Hematopoietic multipotent progenitor cell treated with erythropoietin and hydrocortisone succinate and interleukin-3 and kit ligand, for 8 days (in vitro differentiated cells): ENCODE measurements around the gene RCBTB2.
"Not testable (repeated sequence)": the region's sequence is repeated elsewhere in the genome, so short reads cannot be mapped to it uniquely, and the experiment has no call there.

Source experiments
- DNase-seq: peaks from one replicate; pipeline ENCODE4 v3.0.0-alpha.2; 2015

Gene RCBTB2

DNA sequence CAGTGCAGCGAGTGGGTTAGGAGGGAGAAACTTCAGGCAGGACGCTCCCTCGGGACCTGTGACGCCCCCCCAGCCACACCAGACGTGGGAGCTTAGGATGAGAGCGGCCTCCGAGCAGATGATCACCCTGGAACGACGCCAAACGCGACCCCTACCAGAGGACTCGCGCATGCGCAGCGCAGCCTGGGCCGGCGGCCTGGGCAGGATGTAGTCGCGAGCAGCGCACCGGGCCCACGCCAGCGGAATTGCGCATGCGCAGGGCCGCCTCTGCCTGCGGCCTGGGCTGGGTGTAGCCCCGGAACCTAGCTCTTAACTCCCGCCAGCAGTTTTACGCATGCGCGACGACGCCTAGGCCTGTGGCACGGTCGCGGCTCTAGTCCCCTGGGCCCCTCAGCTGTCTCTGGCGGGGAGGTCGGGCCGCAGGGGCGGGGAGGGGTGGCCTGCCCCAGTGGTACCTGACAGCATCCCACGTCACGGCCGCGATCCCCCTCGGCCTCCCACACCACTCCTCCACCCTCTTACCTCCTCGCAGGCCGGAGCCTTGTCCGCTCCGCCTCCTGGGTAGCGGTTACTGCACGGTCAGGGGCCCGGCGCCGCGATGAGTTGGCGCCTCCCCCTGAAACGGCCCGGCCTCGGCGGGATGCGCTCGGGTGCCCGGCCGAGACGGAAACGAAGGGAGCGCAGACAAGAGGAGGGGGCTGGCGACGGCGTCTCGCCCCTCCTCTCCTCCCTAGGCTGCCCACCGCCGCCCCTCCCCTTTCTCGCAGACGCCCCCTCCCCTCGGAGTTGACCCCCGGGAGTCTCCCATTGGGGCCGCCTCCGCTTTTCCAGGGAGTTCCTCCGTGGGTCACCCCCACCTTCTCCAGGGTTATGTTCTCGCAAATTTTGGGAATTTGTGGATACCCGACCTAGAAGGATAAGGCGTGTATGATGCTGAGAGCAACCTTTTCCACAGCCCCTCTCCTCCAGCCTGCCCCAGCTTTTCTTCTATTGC, at the start of gene RCBTB2:
Gene RCBTB2, minus strand, starts transcription at position 575 of the 994 bp plus-strand sequence. CDS start 11,141 bp downstream, outside the sequence.
- peak; percentile 98 for DNase-seq

DNA sequence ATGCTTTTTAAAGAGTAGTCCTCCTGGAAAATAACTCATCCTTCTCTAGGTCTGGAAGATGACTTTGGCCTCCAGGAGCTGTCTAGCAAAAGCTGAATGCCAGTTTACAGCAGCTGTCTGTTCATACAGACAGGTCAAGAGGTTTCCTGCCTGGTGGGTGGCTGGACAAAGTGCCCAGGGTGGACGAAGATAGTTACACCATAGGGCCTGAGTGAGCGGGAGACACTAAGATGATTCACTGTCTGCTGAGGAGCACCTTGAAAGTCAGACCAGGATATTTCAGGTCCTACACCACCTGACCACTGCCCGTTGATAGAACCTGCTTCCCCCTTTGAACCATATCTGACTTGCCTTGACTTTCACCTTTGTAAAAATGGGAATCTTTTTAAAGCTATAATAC, 49.2 kb upstream of the RCBTB2 start:
- no peak for DNase-seq

DNA sequence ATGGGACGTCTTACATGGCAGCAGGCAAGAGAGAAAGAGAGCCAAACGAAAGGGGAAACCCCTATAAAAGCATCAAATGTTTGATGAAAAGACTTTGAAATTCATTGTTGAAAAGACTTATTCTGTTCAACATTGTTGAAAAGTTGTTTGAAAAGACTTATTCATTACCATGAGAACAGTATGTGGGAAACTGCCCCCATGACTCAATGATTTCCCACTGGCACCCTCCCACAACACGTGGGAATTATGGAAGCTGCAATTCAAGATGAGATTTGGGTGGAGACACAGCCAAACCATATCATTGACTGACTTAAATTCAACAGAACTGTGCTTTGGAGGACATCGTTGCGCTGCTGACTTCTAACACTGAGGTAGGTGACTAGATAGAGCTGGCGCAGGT, 48.0 kb upstream of the RCBTB2 start:
- DNase-seq, result no peak

DNA sequence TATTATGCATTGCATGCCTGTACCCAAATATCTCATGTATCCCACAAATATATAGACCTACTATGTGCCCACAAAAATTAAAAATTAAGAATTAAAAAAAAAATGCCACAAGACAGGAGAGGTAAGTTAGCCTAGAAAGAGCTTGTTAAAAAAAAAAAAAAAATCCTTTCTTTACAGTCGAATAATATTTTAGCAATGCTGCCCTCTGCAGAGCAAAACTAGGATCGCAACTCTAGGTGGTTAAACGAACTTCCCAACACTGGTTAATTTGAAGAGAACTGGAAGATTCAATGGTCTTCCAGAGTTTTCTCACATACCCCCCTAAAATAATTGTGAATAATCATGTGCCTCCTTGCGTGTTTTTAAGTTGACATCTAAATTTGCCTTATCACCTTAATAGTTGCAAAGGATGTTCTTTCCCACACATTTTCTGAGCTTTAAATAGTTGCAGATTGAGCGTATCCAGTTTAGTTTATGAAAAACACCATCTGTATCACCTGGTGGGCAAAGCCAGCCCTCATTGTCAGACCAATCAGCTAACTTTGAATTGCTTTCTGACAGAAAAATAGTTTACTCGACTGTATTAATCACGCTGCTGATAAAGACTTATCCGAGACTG, 47.4 kb upstream of the RCBTB2 start:
- DNase-seq, result peak; percentile 78

DNA sequence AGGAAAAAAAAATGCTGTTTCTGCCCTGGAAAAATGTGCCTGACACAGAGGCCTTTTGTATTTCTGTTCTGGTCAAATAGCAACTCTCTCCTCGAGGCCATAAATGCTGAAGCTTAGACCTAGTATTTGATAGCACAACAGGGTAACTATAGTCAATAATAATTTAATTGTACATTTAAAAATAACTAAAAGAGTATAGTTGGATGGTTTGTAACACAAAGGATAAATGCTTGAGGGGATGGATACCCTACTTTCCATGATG, 47.0 kb upstream of the RCBTB2 start:
- not testable (repeated sequence) for DNase-seq

DNA sequence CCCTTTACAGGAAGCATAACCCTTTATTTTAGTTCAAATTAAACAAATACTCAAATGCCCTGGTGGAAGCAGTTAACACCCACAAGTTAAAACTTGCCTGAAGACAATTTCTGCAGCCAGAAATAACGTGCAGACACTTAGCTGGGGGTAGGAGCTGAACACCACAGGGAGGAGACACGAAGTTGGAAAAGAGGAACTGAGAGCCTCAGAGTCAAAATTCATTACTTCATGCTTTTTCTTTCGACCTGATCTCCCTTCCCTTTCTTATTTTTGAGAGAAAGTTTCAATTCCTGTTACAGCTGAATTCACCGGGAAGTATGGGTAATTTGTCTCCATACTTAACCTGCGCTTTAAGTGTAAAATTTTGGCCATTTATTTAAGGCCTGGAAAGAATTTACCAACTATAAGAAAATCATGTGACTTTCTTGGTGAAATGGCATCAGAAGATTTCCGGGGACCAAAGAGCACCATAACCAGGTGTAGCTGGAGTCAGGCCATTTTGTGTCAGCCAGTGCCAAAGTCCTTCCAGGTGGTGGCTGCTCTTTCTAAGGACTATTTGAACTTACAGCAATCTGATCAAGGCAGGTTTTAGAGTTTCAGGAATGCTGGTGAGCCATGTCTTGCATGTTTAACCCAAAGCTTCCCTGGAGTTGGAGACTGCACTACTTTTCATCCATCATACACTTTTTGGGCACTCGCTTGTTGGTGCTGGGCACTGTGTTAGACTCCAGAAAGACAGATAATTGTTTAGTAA, 46.5 kb upstream of the RCBTB2 start:
- DNase-seq, result peak; percentile 45

DNA sequence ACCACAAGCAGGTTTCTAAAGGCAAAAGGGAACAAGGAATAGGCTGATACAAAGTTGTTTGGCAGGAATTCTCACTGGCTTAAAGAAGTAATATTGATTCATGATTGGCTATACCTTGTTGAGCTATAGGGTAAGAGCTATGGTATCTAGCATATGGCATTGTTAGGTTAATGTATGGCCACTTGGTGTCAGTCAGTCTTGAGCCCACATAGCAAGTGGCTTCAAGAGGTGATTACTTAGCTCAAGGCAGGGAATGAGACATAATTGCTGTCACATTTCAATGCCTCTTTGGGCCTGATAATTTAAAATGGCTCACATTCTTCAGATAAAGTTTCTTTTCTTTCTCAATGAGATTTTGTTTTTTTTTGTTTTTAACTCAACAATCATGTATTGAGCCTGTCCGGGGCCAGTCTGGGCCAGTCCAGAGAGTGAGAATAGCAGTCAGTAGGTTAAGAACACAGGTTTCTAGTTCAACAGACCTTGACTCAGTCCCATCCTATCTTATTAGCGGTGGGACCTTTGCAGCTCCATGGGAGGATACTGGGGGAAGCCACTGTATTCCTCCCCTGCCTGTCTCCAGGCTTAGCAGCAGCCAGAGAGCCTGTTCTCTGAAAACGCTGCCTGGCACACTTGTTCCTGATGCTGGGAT, 45.8 kb upstream of the RCBTB2 start:
- no peak for DNase-seq

DNA sequence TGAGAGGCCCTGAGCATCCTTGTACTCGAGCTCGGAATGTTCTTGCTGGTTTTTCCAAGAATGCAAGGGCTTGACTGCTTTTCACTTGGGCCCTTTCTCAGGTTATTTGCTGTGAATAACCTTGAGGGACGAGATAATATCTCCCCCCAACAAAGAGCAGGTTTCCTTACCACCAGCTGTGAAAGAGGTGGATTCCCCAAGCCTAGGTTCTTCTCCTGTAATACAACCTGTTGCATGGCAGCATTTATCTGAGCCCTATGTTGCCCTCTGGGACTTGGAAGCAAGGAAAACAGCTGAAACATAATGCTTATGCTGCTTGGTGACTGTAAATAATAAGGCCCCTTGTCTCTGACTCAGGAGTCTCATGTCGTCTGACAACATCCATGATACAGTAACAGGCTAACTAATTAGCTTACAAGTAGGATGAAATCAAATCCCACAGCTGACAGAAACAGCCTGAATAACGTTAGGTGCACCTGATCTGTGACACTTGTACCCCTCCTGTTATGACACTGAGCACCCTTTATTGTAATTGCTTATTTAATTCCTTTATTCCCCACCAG, 43.6 kb upstream of the RCBTB2 start:
- no peak for DNase-seq

DNA sequence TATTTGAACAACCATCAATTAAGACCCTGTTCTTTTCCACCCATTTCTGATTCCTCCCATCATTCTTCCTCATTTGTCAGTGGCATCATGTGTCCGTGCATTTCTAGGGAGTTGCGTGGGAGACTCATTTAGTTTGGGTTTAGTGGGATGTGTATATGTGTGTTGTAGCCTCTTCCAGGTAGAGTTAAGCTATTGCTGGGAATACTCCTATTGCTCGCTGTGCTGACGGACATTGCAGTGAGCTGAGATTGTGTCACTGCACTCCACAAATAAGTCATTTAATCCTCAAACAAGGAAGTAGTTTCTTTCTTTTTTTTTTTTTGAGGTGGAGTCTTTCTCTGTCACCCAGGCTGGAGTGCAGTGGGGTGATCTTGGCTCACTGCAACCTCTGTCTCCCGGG, 42.2 kb upstream of the RCBTB2 start:
- DNase-seq, result no peak

DNA sequence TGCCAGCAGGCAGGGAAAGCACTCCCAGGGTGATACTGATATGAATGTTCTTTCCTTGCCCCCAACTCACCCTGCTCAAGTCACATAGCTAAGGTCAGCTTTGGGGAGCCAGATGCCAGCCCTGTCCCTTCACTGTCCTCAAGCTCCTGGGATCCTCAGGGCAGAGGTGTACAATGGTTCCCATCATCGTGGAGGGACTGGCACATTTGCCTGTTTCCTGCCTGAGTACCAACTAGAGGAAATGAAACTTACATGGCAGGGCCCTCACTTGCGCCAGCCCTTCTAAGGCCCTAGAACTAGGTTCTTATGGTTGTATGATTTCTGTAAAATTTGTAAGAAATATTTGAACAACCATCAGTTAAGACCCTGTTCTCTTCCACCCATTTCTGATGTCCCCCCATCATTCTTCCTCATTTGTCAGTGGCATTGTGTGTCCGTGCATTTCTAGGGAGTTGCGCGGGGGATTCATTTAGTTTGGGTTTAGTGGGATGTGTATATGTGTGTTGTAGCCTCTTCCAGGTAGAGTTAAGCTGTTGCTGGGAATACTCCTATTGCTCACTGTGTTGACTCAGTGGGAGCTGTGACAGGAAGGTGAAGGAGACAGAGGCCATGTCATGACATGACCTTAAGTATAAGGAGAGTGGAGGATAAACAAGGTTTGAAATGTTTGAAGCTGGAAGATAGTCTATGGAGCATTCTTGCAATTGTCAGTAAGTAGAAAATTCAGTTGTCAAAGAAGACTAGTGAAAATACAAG, 41.3 kb upstream of the RCBTB2 start:
- no peak for DNase-seq

DNA sequence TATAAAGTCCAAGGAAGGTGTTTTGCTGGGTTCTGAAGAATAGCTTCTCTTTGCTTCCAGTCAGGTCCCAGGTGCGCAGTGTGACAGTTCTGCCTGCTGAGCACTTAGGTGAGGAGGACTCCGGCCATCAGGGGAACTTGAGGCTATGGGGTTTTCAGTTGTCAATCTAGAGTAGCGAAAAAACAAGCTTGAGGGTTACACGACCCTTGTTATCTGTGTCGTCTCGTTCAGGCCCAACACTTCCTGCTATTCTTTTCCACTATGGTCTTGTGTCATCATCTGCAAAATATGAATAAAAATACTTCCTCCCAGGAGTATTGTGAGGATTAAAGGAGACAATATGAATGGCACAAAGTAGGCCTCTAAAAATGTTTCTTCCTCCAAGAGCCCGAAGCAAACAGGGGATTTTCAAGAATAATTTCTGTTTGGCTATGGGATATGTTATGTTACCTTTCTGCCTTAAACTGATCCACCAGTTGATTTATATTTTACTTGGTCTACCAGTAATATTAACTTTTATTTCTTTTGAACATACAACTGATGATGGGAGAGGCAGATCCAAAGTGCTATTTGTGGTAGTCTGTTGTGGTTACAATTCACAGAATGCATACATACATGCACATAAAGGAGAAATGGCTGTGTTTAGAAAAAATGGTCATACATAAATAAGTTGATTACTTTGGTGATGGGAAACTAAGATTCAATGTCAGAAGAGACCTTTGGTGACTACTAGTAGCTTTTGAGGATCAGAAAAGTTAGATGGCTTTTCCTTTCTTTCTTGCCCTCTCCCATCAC, 40.5 kb upstream of the RCBTB2 start:
- DNase-seq, result no peak

DNA sequence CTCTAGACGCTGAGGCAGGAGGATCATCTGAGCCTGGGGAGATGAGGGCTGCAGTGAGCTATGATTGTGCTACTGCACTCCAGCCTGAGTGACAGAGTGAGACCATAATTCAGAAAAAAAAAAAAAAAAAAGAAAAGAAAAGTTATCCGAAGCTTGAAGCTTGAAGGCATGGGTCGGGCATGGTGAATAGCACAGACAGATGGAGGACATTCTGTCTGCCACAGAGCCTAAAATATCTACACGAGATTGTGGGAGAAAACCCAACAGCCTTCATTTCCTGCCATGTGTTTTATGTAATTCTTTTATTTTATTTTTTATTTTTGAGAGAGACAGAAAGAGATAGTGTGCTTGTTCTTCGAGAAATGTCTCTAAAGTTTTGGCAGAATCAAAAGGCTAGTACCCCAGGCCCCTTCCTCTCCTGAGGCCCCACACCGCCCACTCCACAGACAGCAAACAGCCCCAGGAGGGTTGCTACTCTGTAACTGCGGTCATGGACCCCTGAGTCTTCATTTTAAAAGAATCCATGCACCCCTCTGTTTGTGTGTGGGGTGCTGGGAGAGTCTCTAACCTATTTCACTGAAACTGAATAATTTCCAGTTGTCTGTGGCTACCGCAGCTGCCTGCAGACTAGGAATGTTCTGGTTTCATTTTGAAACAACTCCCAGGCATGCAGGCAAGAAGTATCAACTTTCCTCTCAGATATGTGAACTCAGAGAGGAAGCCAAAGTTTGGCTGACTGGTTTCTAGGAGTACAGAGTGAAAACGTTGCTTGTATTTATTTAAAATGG, 38.4 kb upstream of the RCBTB2 start:
- DNase-seq, result no peak

DNA sequence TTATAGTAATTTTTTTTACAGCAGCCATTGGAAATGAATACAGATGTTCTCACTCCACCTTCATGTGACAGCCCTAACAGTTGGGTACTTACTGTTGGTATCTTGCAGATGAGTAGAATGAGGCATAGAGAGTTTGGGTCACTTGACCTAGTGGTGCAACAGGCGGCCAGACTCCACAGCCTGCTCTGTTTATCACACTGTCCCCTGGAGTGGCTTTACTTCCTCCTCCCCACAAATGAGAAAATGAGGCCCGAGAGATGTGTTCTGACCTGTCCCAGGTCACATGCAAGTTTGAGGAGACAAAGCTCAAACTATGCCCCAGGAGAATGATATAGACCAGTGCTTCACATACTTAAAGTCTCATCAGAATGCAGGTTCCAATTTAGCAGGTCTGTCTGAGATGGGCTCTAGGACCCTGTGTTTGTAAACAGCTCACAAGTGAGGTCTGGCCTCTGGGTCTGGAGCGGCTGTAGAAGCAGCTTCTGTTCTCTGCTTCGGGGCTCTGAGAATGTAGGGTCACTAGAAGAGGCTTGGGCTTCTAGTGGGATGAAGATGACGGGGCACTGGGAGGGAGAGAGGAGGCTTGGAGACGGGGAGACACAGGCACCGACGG, 37.4 kb upstream of the RCBTB2 start:
- no peak for DNase-seq

DNA sequence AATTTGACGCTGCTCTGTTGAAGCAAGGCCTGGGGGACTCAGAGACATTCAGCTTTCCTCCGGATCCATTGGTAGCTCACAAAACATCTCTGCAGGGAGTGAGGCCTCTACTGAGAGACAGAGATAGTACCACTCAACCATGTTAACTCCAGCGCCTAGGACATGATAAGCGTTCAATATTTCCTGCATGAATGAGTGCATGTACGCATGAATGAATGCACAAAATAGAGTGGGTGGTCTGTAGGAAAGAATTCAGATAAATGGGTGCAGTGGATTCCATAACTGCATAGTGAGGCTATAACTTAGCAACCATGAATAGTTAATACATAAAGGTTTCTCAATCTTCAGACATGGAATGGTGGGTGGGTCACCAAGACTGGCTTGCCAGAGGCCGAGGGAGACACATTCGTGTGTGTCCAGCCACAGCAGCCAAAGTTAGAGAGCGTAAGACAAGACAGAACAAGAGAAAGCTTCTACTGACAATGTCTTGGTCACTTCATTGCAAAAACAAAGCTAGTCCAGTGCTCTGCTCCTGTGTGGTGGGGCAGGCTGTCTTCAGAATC, 36.3 kb upstream of the RCBTB2 start:
- DNase-seq, result no peak

DNA sequence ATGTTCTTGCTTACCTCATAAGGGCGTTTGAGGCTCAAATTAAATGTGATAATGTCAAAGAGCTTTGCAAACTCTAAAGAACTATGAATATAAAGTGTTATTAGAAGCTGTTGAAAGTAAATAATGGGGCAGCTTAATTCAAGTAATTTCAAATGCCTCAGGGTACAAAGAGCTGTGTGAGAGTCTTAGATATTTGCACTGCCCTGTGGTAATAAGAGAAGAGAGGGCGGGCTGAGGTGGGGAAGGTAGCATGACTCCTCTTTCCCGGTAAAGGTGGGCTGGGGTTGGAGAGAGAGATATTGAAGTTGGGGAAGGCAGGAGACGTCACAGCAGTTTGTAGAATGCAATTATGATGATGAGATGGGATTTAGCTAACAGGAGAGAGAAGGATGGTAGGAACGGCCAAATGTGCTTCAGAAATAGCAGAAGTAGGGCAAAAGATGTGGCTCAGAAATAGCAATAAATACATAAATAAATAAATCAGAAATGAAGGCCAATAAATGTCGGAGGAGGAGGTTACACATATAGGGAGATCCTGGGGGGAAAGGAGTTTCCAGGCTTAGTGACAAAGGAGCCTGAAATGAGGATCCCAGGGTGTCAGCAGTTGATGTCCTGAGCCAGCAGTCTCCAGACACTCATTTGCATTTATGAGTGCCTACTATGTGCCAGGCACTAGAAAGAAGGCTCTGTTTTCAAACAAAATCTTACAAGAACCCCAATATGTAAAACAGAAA, 35.7 kb upstream of the RCBTB2 start:
- no peak for DNase-seq

DNA sequence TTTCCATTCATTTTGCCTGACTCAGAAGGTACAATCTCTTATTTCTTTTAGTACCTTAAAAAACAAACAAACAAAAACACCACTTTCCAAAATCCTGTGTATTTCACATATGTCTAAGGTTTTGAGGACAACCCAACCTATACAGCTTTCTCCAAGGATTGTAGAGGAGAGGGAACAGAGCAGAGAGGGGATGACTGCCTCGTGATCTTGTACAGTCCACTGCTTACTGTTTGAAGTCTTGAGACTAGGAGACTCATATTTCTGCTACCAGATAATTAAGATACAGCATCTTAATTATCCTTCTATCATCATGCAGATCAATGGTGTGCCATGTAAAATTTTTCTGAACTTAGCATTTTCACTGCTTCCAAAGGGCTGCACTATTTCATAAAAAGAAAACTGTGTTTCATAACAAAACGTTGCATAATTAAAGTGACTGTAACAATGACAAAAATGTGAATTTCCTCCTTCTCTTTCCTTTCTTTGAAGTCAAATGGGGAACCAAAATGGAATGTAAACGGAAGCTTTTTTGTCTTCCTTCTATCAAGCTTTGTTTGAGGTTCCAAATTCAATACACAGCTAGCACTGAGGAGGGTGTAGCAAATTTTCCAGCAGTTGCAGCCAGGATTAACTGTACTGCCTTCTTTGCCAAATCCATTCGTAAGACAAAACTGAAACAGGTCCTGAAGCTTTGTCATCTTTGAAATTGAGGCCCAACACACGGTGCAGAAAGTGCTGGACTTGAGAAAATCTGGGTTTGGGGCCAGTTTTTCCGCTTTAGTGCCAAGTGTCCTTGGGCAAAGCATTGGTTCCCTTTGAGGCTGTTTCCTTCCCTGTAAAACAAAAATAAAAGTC, 34.9 kb upstream of the RCBTB2 start:
- no peak for DNase-seq

DNA sequence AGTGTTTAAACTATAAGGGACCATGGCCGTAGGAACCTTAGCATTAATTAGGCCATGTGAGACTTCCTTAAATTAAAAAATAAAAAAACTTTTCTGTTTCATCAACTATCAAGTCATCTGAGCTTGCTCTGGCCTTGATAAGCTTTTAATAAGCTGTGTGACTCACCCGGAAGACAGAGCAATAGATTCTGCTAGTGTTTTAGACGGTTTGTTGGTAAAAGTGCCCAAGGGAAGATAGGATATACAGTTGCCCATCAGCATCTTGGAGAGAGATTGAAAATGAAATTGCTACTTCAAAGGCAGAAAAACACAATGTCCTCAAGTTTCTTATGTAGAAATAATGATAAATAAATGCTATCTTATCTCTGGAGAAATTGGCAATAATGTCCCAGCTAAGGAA, 31.2 kb upstream of the RCBTB2 start:
- peak; percentile 75 for DNase-seq

DNA sequence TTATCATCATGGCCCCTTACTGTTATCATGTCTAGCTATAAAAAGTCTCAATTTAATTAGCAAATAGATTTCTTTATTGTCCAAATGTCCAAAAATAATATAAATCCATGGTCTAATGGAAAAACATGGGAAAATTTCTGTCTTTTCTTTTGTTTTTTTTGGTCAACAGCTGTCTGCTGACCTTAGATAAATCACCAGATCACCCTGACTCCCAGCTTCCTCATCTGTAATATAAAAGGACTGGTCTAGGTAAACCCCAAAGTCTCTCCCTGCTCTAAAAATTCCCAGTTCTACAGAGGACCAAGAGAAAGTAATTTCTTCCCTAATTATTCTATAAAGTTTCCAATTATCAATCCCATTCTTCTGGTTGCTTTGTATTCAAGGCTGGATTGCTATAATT, 30.7 kb upstream of the RCBTB2 start:
- no peak for DNase-seq
